ENCODE data around the gene RTN4R.

RTN4R gene

GRCh38 chr22:20232781-20233180 is 35.3 kb downstream of the RTN4R start:
- no peak for TF ChIP-seq CTCF (IDR thresholded peaks at IDR 0.05)

GRCh38 chr22:20232237-20232598 is 35.9 kb downstream of the RTN4R start:
- TF ChIP-seq CTCF (IDR thresholded peaks at IDR 0.05): no peak

- no peak for TF ChIP-seq CTCF (IDR thresholded peaks at IDR 0.05)
Observed at GRCh38 chr22:20231514-20232236, 36.4 kb downstream of the RTN4R start.

GRCh38 chr22:20230777-20231420 is 37.2 kb downstream of the RTN4R start:
- no peak for TF ChIP-seq CTCF (IDR thresholded peaks at IDR 0.05)

GRCh38 chr22:20229916-20230775 is 38.0 kb downstream of the RTN4R start:
- no peak for TF ChIP-seq CTCF (IDR thresholded peaks at IDR 0.05)

GRCh38 chr22:20228939-20229272 is 39.2 kb downstream of the RTN4R start:
- TF ChIP-seq CTCF (IDR thresholded peaks at IDR 0.05): no peak

GRCh38 chr22:20228055-20228938 is 39.8 kb downstream of the RTN4R start:
- no peak for TF ChIP-seq CTCF (IDR thresholded peaks at IDR 0.05)
